HTR-8/SVneo (cell line): ENCODE measurements around the gene GPX7.

Source experiments
- DNase-seq: peaks from one replicate; pipeline ENCODE4 v3.0.0; 2011; ENCODE audit warnings: low spot score, mixed read lengths; ENCODE audit not compliant: insufficient read length
- FAIRE-seq: peaks from 2 replicates; lab custom pipeline; 2011; peaks lifted over from hg19 to GRCh38; lab: Jason Lieb, UNC

GPX7 gene

DNA sequence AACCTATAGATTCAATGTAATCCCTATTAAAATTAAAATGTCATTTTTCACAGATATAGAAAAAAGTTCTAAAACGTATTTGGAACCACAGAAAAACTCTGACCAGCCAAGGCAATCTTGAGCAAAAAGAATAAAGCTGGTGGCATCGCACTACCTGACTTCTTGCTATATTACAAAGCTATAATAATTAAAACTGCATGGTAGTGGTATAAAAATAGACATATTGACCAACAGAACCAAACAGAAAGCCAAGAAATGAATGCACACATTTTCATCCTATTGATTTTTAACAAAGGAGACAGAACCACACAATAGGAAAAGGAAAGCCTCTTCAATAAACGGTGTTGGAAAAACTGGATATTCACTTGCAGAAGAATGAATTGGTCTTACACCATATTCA lies 21.6 kb downstream of the GPX7 start:
- FAIRE-seq (no peak), DNase-seq (no peak)

DNA sequence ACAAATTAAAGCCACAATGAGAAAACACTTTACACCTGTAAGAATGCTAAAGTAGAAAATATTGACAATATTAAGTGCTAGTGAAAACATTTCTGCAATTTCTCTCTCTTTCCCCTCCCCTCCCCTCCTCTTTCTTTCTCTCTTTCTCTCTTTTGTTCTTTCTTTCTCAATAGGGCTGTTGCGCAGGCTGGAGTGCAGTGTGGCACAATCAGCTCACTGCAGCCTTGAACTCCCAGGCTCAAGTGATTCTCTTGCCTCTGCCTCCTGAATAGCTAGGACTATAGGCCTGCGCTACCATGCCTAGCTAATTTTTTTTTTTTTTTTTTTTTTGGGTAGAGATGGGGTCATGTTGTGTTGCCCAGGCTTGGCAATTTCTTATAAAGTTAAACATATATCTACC lies 24.9 kb downstream of the GPX7 start:
- no peak for FAIRE-seq
- DNase-seq, result no peak

GRCh38 chr1:52628614-52629324 lies 26.6 kb downstream of the GPX7 start:
- no peak for FAIRE-seq

DNA sequence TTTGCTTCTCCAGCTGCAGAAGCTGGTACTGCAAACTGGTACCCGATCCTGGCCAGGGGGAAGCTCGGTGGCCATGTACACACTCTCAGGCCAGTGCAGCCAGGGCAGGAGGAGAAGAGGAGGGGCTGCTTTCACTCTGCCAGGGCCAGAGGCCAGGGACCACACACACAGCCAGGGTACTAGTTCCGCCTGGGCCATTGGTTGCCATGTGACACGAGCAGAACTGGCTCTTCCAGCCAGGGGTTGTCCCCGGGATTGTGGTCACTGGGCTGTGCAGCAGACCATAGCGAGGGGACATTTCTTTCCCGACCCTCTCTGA lies 27.1 kb downstream of the GPX7 start:
- no peak for FAIRE-seq
- no peak for DNase-seq

More at GRCh38 chr1:52628614-52629324, 26.6 kb downstream of the GPX7 start:
- no peak for DNase-seq

GRCh38 chr1:52629667-52630066 lies 27.5 kb downstream of the GPX7 start:
- FAIRE-seq, result no peak
- DNase-seq, result no peak

- DNase-seq, result no peak
- no peak for FAIRE-seq
Observed at GRCh38 chr1:52631759-52632331, 29.7 kb downstream of the GPX7 start.

DNA sequence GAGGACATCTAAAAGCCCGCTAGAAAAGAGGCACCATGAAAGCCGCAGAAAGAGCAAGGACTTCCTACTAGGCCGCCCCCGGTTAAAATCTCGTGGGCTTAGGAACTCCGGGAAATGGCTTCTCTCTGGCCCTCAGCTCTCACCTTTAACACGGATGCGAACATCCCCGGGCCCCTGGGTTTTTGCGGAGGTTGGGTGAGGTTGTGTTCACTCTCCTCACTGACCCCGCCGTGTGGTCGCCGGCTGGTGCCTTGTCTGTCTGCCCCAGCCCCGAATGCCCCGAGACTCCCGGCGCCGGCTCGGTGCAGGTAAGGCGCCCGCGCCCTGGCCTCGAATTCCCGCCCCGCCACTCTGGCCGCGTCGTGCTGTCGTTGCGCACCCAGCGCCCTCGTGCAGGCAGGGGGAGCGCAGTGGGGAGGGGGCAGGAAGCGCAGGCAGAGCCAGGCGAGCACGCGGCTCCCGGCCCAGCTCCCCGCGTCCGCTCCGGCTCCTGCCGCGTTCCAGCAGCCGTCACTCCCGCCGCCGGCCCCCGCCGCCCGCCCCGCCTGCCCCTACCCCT lies 30.6 kb downstream of the GPX7 start, which contains the start of gene SHISAL2A:
Gene SHISAL2A (plus strand): TSS at position 437 of the 559 bp plus-strand sequence. CDS start 326 bp downstream, outside the sequence.
- FAIRE-seq (no peak), DNase-seq (no peak)

DNA sequence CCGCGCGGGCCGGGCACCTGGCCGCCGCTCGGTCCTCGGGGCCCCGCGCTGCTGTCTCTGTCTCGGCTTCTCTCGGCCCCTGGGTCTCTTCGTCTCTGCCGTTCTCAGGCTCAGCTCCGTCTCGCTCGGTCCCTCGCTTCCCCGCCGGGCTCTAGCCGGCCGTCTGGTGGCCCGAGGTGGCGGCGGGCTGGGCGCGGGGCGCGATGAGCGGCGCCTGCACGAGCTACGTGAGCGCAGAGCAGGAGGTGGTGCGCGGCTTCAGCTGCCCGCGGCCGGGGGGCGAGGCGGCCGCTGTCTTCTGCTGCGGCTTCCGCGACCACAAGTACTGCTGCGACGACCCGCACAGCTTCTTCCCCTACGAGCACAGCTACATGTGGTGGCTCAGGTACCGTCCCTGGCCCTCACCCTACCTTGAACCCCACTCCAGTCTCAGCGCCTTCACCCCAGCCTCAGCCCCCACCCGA lies 31.2 kb downstream of the GPX7 start:
- no peak for FAIRE-seq
- DNase-seq, result no peak

DNA sequence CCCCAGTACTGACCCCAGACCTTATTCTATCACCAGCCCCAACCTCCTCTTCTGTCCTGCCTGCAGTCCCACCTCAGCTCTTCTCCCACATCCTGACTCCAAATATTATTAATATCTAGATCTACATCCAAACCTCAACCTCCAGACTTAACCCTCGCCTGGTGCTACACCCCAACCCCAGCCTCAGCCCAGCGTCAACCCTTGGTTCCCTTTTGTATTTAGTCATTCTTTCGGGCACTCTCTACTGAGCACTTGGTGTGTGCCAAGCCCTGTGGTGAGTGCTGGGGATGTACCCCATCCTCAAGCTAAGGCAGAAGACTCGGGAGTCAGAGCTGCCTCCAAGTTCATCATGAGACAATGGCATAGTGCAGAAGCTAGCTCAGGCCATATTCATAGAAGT lies 31.9 kb downstream of the GPX7 start:
- DNase-seq (no peak), FAIRE-seq (no peak)

DNA sequence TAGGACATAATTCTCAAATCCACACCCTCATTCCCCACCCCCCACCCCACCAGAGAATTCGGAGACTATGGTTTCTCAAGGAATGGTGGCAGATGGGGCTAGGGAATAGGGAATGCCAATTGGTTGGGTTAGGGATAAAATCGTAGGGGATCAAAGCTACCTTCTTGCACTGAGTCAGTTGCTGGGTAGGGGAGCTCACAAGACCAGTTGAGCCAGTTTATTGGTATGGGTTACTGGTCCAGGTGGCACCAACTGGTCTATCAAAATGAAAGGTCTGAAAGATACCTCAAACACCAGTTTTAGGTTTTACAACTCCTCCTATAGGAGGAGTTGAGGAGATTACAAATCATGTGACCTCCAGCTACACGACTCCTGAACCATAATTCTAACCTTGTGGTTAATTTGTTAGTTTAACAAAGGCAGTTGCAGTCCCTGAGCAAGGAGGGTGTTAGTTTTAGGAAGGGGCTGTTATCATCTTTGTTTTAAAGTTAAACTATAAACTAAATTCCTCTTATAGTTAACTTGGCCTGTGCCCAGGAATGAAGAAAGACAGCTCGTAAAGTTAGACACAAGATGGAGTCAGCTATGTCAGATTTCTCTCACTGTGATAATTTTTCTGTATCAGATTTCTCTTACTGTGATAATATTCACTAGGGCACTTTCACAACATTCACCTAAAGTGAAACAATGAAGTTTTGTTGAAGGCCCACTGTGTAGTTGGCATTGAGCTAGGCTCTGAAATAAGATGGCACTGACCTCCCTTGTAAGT lies 33.3 kb downstream of the GPX7 start:
- no peak for DNase-seq

GRCh38 chr1:52636721-52637695 lies 34.8 kb downstream of the GPX7 start:
- FAIRE-seq, result no peak
- no peak for DNase-seq

More for the DNA sequence above, 33.3 kb downstream of the GPX7 start:
- FAIRE-seq, result no peak

DNA sequence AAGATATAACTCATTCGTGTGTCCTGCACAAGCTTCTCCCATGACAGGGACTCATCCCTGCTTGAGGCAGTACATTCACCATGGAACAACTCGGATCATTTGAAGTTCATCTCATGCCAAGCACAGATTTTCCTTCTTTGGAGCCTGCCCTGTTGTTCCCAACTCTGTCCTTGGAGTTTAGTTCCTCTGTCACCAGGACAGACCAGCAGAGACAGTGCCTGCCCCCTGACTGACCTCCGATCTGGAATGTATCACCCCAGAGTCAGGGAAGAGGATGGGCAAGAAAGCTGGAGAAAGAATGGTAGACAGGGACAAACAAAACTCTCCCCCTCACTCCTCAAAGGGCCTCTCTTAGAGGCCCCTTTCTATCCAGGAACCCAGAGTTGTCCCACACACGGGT lies 35.8 kb downstream of the GPX7 start:
- FAIRE-seq (no peak), DNase-seq (no peak)

- FAIRE-seq (no peak), DNase-seq (no peak)
Observed at GRCh38 chr1:52640697-52641096, 38.5 kb downstream of the GPX7 start.

- no peak for DNase-seq
- no peak for FAIRE-seq
Observed at GRCh38 chr1:52641307-52641706, 39.1 kb downstream of the GPX7 start.

GRCh38 chr1:52645261-52645660 lies 43.1 kb downstream of the GPX7 start:
- FAIRE-seq, result no peak
- DNase-seq, result no peak

DNA sequence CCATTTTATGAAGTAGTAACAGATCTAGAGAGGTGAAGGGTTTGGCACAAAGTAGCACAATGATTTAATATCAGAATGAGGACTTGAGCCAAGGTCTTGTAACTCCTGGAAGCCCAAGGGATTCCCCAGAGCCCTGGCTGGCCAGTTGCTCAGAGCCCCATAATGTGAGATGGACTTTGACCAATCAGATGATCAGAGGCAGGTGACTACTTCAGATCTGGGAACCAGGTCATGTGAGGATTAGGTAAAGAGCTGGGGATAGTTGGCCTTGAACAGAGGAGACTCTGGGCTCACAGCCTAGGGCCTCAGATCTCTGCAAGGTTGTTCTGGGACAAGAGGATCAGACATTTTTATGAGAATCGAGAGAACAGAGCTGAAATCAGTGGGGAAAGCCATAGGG lies 49.7 kb downstream of the GPX7 start:
- no peak for DNase-seq
- no peak for FAIRE-seq

DNA sequence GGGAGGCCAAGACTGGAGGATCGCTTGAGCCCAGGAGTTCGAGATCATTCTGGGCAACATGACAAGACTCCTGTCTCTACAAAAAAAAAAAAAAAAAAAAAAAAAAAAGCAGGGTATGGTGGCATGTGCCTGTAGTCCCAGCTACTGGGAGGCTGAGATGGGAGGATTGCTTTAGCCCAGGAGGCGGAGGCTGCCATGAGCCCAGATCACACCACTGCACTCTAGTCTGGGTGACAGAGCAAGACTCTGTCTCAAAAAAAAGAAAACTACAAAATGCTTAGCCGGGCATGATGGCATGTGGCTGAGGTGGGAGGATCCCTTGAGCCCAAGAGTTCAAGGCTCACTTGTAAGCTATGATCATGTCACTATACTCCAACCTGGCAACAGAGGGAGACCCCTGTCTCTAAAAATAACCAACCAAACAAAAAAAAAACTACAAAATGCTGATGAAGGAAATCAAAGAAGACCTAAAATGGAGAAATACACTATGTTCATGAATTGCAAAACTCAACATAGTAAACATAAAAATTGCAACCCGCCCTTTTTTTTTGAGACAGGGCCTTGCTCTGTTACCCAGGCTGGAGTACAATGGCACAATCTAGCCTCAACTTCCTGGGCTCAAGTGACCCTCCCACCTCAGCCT lies 51.2 kb downstream of the GPX7 start:
- DNase-seq, result no peak
- no peak for FAIRE-seq

DNA sequence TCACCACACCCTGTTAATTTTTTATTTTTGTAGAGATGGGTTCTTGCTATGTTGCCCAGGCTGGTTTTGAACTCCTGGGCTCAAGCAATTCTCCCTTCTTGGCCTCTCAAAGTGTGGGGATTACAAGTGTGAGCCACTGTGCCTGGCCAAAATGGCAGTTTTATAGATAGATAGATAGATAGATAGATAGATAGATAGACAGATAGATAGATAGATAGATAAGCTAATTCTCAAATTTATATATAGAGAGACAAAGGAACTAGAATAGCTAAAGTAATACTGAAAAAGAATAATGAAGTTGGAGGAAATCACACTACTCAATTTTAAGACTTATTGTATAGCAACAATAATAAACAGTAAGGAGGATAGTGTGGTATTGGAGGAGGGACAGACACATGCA lies 51.9 kb downstream of the GPX7 start:
- FAIRE-seq (no peak), DNase-seq (no peak)

DNA sequence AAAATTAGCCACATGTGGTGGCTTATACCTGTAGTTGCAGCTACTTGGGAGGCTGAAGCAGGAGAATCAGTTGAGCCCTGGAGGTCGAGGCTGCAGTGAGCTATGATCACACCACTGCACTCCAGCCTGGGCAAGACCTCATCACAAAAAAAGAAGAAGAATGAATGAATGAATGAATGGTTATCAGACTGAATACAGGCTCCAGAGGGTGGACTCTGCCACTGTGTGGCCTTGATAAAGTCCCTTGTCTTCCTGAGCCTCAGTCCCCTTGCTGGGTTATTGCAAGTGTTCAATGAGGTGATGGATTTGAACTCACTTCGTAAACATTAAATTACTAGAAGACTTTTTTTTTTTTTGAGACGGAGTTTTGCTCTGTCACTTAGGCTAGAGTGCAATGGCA lies 55.5 kb downstream of the GPX7 start:
- FAIRE-seq (no peak), DNase-seq (no peak)
